ENCODE measurements around the gene APCDD1L.

APCDD1L gene

GRCh38 chr20:58492795-58493524, 22.2 kb downstream of the APCDD1L start:
- Histone ChIP-seq H3K9ac (no peak overlapping the region), H3K79me2 (no peaks in the 10 kb centered on the region), H3K36me3 (ENCODE audit: control insufficient read depth, insufficient read depth, low read length) (no peaks in the 10 kb centered on the region), H3K9me3 (ENCODE audit: control insufficient read depth, low read length) (no peaks in the 10 kb centered on the region), H3K27me3 (ENCODE audit: control insufficient read depth, insufficient read depth, low read length) (no peaks in the 10 kb centered on the region), H3K4me1 (no peaks in the 10 kb centered on the region), H3K4me3 (ENCODE audit: low read depth, low read length) (no peak overlapping the region), H2AFZ (no peak overlapping the region), H3K27ac (no peak overlapping the region), H3K4me2 (ENCODE audit: low read length) (no peak overlapping the region)
- no peak for TF ChIP-seq CTCF (IDR thresholded peaks at IDR 0.05)

GRCh38 chr20:58492074-58492718, 23.0 kb downstream of the APCDD1L start:
- no peaks in the 10 kb centered on the region for H3K27me3 ChIP-seq (ENCODE audit: control insufficient read depth, insufficient read depth, low read length)
- H3K27ac ChIP-seq, result no peak overlapping the region
- no peaks in the 10 kb centered on the region for H3K79me2 ChIP-seq
- no peaks in the 10 kb centered on the region for H3K9me3 ChIP-seq (ENCODE audit: control insufficient read depth, low read length)
- no peak overlapping the region for H3K4me3 ChIP-seq (ENCODE audit: low read depth, low read length)
- no peak overlapping the region for H3K9ac ChIP-seq
- no peak for TF ChIP-seq CTCF (IDR thresholded peaks at IDR 0.05)
- H3K4me2 ChIP-seq (ENCODE audit: low read length), result no peak overlapping the region
- no peaks in the 10 kb centered on the region for H3K36me3 ChIP-seq (ENCODE audit: control insufficient read depth, insufficient read depth, low read length)
- no peak overlapping the region for H2AFZ ChIP-seq
- H3K4me1 ChIP-seq, result no peaks in the 10 kb centered on the region

DNA sequence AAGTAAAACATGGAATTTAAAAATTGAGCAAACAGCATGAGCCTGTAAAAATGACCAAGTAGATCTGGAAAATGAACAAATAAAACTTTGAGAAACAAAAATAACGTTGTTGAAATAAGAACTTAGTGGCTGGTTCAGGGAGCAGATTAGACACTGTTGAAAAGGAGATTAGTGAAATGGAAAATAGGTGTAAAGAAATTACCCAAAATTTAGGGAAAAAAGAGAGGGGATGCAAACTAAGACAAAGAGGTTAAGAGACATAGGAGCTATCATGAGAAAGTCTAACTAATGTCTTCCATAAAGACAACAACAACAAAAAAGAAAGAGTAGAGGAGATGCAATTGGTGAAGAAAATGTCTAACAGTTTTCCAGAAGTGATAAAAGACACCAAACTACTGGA, 29.0 kb downstream of the APCDD1L start:
- Histone ChIP-seq H3K9me3 (ENCODE audit: control insufficient read depth, low read length) (no peaks in the 10 kb centered on the region), H3K27ac (no peak overlapping the region), H3K4me3 (ENCODE audit: low read depth, low read length) (no peak overlapping the region), H3K4me1 (no peaks in the 10 kb centered on the region), H3K4me2 (ENCODE audit: low read length) (no peak overlapping the region), H3K79me2 (no peaks in the 10 kb centered on the region), H3K27me3 (ENCODE audit: control insufficient read depth, insufficient read depth, low read length) (no peaks in the 10 kb centered on the region), H3K36me3 (ENCODE audit: control insufficient read depth, insufficient read depth, low read length) (no peaks in the 10 kb centered on the region), H2AFZ (no peak overlapping the region), H3K9ac (no peak overlapping the region)
- TF ChIP-seq CTCF (IDR thresholded peaks at IDR 0.05), result no peak

DNA sequence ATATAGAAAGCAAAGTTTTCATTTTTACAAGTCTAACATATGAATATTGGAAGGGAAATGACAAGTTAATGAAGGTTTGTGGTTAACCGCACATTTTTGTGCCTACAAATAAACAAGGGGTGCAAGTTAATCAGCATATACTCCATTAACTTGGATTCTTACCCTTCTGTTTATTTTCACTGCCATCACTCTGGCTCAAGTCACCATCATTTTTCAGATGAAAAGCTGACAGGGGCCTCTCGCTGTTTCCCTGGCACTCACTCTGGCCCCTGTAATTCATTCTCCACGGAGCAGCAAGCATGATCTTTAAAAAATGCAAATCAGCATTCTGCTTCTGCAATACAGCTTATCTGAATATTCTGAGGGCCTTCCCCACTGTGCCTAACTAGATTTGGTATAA, 29.8 kb downstream of the APCDD1L start:
- no peak overlapping the region for H3K27ac ChIP-seq
- no peak overlapping the region for H2AFZ ChIP-seq
- no peaks in the 10 kb centered on the region for H3K4me1 ChIP-seq
- H3K36me3 ChIP-seq (ENCODE audit: control insufficient read depth, insufficient read depth, low read length), result no peaks in the 10 kb centered on the region
- no peaks in the 10 kb centered on the region for H3K9me3 ChIP-seq (ENCODE audit: control insufficient read depth, low read length)
- no peak overlapping the region for H3K9ac ChIP-seq
- H3K27me3 ChIP-seq (ENCODE audit: control insufficient read depth, insufficient read depth, low read length), result no peaks in the 10 kb centered on the region
- no peak overlapping the region for H3K4me2 ChIP-seq (ENCODE audit: low read length)
- H3K79me2 ChIP-seq, result no peaks in the 10 kb centered on the region
- H3K4me3 ChIP-seq (ENCODE audit: low read depth, low read length), result no peak overlapping the region
- no peak for TF ChIP-seq CTCF (IDR thresholded peaks at IDR 0.05)

GRCh38 chr20:58483470-58483869, 31.7 kb downstream of the APCDD1L start:
- Histone ChIP-seq H3K9ac (no peak overlapping the region), H3K36me3 (ENCODE audit: control insufficient read depth, insufficient read depth, low read length) (no peaks in the 10 kb centered on the region), H3K27me3 (ENCODE audit: control insufficient read depth, insufficient read depth, low read length) (no peaks in the 10 kb centered on the region), H3K4me1 (no peaks in the 10 kb centered on the region), H3K9me3 (ENCODE audit: control insufficient read depth, low read length) (no peaks in the 10 kb centered on the region), H3K27ac (no peak overlapping the region), H3K4me3 (ENCODE audit: low read depth, low read length) (no peak overlapping the region), H3K4me2 (ENCODE audit: low read length) (no peak overlapping the region), H3K79me2 (no peaks in the 10 kb centered on the region), H2AFZ (no peak overlapping the region)
- TF ChIP-seq CTCF (IDR thresholded peaks at IDR 0.05), result no peak
